Measurements from ENCODE around the gene EIF2S1. TPM values are rescaled to one million over a fixed set of nuclear protein-coding genes. Genes with fewer than 3 reads are reported as not detected.
"Not testable (repeated sequence)": the region's sequence is repeated elsewhere in the genome, so short reads cannot be mapped to it uniquely, and the experiment has no call there.

The EIF2S1 gene
- total RNA-seq, 1 donor from 2014 or later: 143 TPM

- peaks cover 8% of the 10 kb centered on the region for H3K36me3 Mint-ChIP-seq (ENCODE audit: low read depth, unreplicated experiment)
- FAIRE-seq: no peak
These were observed 42.3 kb upstream of the EIF2S1 start for GRCh38 chr14:67317822-67318221.

GRCh38 chr14:67319142-67319541, 41.0 kb upstream of the EIF2S1 start:
- Histone ChIP-seq H3K27ac (ENCODE audit: low read depth, low read length) (no peak overlapping the region), H2AFZ (ENCODE audit: low read depth, low read length) (no peak overlapping the region), H3K9ac (ENCODE audit: low read length) (no peak overlapping the region), H3K27me3 (ENCODE audit: insufficient read depth, low read length) (no peaks in the 10 kb centered on the region), H3K9me3 (ENCODE audit: insufficient read depth, low read depth, low read length) (no peaks in the 10 kb centered on the region), H4K20me1 (ENCODE audit: insufficient read depth, low read length) (no peaks in the 10 kb centered on the region), H3K36me3 (ENCODE audit: insufficient read depth, low read length) (peaks cover 29% of the 10 kb centered on the region), H3K79me2 (ENCODE audit: insufficient read depth, low read length) (no peaks in the 10 kb centered on the region), H3K4me2 (ENCODE audit: low read length) (no peak overlapping the region), H3K4me3 (ENCODE audit: insufficient read depth, low read depth, low read length) (no peak overlapping the region), H3K4me1 (ENCODE audit: insufficient read depth, low read length) (no peaks in the 10 kb centered on the region)
- no peaks in the 10 kb centered on the region for H3K27me3 Mint-ChIP-seq (ENCODE audit: low read depth, unreplicated experiment)
- DNase-seq (ENCODE audit: low read depth): peak; percentile 50
- no peak for FAIRE-seq
- no peak overlapping the region for H3K4me3 Mint-ChIP-seq (ENCODE audit: unreplicated experiment)
- H3K36me3 Mint-ChIP-seq (ENCODE audit: low read depth, unreplicated experiment): peaks cover 13% of the 10 kb centered on the region
- H3K9me3 Mint-ChIP-seq (ENCODE audit: unreplicated experiment): no peaks in the 10 kb centered on the region
- H3K27ac Mint-ChIP-seq (ENCODE audit: unreplicated experiment): no peak overlapping the region
- no peaks in the 10 kb centered on the region for H3K4me1 Mint-ChIP-seq (ENCODE audit: low read depth, unreplicated experiment)
- TF ChIP-seq EZH2 (IDR thresholded peaks at IDR 0.05; ENCODE audit: insufficient read depth, low read length): no peak
- no peak for TF ChIP-seq CTCF (IDR thresholded peaks at IDR 0.05; ENCODE audit: insufficient read depth, low read depth, low read length)

More at GRCh38 chr14:67317822-67318221, 42.3 kb upstream of the EIF2S1 start:
- no peak overlapping the region for H3K27ac Mint-ChIP-seq (ENCODE audit: unreplicated experiment)
- no peak overlapping the region for H3K4me3 Mint-ChIP-seq (ENCODE audit: unreplicated experiment)
- no peak for TF ChIP-seq EZH2 (IDR thresholded peaks at IDR 0.05; ENCODE audit: insufficient read depth, low read length)
- TF ChIP-seq CTCF (IDR thresholded peaks at IDR 0.05; ENCODE audit: insufficient read depth, low read depth, low read length): no peak
- H3K4me1 ChIP-seq (ENCODE audit: insufficient read depth, low read length): no peaks in the 10 kb centered on the region
- no peaks in the 10 kb centered on the region for H3K79me2 ChIP-seq (ENCODE audit: insufficient read depth, low read length)
- no peaks in the 10 kb centered on the region for H3K4me1 Mint-ChIP-seq (ENCODE audit: low read depth, unreplicated experiment)
- no peak overlapping the region for H3K27ac ChIP-seq (ENCODE audit: low read depth, low read length)
- H3K4me3 ChIP-seq (ENCODE audit: insufficient read depth, low read depth, low read length): no peak overlapping the region
- no peaks in the 10 kb centered on the region for H3K9me3 Mint-ChIP-seq (ENCODE audit: unreplicated experiment)
- peaks cover 30% of the 10 kb centered on the region for H3K36me3 ChIP-seq (ENCODE audit: insufficient read depth, low read length)
- no peaks in the 10 kb centered on the region for H3K27me3 Mint-ChIP-seq (ENCODE audit: low read depth, unreplicated experiment)
- DNase-seq (ENCODE audit: low read depth): no peak
- H2AFZ ChIP-seq (ENCODE audit: low read depth, low read length): no peak overlapping the region
- no peaks in the 10 kb centered on the region for H3K9me3 ChIP-seq (ENCODE audit: insufficient read depth, low read depth, low read length)
- H4K20me1 ChIP-seq (ENCODE audit: insufficient read depth, low read length): no peaks in the 10 kb centered on the region
- H3K27me3 ChIP-seq (ENCODE audit: insufficient read depth, low read length): no peaks in the 10 kb centered on the region
- no peak overlapping the region for H3K9ac ChIP-seq (ENCODE audit: low read length)
- H3K4me2 ChIP-seq (ENCODE audit: low read length): no peak overlapping the region

- not testable (repeated sequence) for H3K9ac ChIP-seq (ENCODE audit: low read length); H3K79me2 ChIP-seq (ENCODE audit: insufficient read depth, low read length); H3K4me2 ChIP-seq (ENCODE audit: low read length); H3K27ac Mint-ChIP-seq (ENCODE audit: unreplicated experiment); FAIRE-seq; H3K9me3 Mint-ChIP-seq (ENCODE audit: unreplicated experiment); H3K4me1 ChIP-seq (ENCODE audit: insufficient read depth, low read length); H3K27ac ChIP-seq (ENCODE audit: low read depth, low read length); H3K27me3 Mint-ChIP-seq (ENCODE audit: low read depth, unreplicated experiment); H3K9me3 ChIP-seq (ENCODE audit: insufficient read depth, low read depth, low read length); H4K20me1 ChIP-seq (ENCODE audit: insufficient read depth, low read length); H3K4me3 ChIP-seq (ENCODE audit: insufficient read depth, low read depth, low read length); H2AFZ ChIP-seq (ENCODE audit: low read depth, low read length); H3K27me3 ChIP-seq (ENCODE audit: insufficient read depth, low read length); DNase-seq (ENCODE audit: low read depth); H3K4me3 Mint-ChIP-seq (ENCODE audit: unreplicated experiment)
- H3K36me3 ChIP-seq (ENCODE audit: insufficient read depth, low read length): peaks cover 23% of the 10 kb centered on the region
- peaks cover 17% of the 10 kb centered on the region for H3K36me3 Mint-ChIP-seq (ENCODE audit: low read depth, unreplicated experiment)
- H3K4me1 Mint-ChIP-seq (ENCODE audit: low read depth, unreplicated experiment): peaks cover 16% of the 10 kb centered on the region
These were observed 30.5 kb upstream of the EIF2S1 start for GRCh38 chr14:67329666-67330065.
